GM18907 (cell line): ENCODE data around the gene PCED1B.

Experiments
- ATAC-seq: cut with Tn5 transposase; IDR thresholded peaks from one replicate; pipeline ENCODE4 v1.9.1; 2021; ENCODE audit warnings: mild to moderate bottlenecking, moderate library complexity; ENCODE audit not compliant: unreplicated experiment

PCED1B gene

GRCh38 chr12:47088021-47088944, 8.9 kb downstream of the PCED1B start:
- ATAC-seq = no peak

- ATAC-seq = no peak
Measured at GRCh38 chr12:47091009-47091408, 11.6 kb downstream of the PCED1B start.

DNA sequence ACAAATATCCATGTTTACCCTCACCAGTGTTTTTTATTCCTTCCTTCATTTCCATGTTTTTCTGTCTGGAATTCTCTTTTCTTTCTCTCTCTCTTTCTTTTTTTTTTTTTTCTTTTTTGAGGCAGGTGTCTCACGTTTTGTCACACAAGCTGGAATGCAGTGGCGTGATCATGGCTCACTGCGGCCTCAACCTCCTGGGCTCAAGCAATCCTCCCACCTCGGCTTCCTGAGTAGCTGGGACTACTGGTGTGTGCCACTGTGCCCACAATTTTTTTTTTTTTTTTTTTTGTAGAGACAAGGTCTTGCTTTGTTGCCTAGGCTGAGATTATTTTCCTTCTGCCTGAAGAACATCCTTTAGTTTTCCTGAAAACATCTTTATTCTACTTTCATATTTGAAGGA, 15.4 kb downstream of the PCED1B start:
- no peak for ATAC-seq

GRCh38 chr12:47095446-47096236, 16.2 kb downstream of the PCED1B start:
- ATAC-seq = no peak

GRCh38 chr12:47097276-47097896, 18.0 kb downstream of the PCED1B start:
- no peak for ATAC-seq

DNA sequence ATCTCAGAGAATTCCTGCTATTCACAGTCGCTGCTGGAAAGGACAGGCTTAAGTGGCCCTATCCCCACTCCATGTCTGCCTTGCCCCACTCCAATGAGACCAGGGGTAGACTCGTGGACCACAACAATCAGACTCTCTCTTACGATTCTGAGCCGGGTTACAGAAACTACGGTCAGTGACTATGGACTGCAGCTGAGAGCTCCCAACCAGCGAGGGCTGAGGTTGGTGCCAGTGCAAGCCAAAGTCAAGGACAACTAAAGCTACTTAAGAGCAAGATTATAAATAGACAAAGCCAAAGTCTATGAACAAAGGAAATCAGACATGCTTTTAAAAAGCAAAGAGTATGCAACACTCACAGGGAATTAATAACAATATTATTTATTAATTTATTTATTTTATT, 18.7 kb downstream of the PCED1B start:
- no peak for ATAC-seq

DNA sequence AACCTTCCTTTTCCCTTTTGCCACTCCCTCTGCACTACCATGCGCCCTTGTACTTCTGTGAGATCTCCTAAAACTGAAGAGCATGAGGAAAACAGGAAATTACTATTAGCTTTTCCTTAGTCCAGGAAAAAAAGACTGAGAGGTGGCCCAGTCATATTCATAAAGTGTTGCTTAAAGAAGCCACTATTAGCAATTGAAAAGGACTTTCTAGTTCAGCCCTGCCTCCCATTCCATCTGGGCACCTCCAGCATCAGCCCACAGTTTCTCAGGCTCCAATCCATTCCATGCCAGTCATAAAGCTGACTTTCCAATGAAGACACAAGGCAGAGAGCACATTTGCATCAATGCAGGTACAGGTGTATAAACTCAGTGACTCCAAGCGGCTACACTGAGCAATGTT, 20.2 kb downstream of the PCED1B start:
- ATAC-seq = no peak

GRCh38 chr12:47100160-47100559, 20.7 kb downstream of the PCED1B start:
- ATAC-seq = no peak

DNA sequence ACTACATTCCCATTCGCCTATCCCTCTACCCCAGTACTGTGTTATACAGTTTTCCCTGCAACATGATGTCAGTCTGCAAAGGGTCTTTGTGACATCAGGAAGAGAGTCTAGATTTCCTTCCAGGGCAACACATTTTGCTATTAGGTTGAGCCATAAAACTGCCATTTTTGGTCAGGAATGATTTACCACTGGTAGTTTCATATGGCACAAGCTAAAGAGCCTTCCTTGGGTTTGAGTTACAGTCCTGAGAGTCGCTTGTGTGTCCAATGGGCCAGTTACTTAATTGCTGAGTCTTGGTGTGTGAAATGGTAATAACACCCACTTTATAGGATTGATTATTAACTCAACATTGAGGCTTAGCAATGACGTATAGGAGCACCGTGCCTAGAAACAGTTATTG, 23.0 kb downstream of the PCED1B start:
- no peak for ATAC-seq

DNA sequence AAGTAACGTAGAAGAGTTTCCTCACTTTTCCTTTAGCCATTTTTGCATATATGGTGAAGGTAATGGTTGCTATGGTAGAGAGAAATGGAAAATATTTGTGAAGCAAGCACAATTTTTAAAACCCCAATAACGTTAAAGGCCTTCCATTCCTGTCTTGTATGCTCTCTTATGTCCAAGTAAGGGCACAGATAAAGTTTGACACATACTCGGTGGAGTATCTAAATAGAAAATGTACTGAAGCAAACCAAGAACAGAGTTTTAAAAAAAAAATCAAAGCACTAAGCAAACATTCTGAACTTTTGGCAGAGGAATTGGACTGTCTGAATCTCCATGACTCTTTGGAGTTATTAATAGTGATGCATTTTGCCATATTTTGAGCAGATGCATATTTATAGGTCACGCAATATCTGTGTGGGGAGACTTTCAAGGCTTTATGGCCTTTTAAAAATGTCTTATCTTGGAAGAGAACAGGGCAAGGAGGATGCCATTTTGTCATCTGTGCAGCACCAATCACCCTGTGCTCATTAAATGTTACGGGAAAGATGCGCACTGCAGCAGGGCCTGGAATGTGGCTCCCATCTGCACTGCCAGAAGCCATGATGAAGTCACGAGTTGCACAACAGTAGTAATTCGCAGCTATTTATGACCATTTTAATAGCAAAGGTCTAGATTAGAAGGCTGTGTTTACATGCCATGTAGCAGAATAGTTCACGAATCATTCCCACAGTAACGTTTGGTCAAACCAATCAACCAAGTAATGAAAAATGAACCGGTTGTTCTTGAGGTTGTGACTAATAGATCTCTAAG, 23.6 kb downstream of the PCED1B start:
- no peak for ATAC-seq

DNA sequence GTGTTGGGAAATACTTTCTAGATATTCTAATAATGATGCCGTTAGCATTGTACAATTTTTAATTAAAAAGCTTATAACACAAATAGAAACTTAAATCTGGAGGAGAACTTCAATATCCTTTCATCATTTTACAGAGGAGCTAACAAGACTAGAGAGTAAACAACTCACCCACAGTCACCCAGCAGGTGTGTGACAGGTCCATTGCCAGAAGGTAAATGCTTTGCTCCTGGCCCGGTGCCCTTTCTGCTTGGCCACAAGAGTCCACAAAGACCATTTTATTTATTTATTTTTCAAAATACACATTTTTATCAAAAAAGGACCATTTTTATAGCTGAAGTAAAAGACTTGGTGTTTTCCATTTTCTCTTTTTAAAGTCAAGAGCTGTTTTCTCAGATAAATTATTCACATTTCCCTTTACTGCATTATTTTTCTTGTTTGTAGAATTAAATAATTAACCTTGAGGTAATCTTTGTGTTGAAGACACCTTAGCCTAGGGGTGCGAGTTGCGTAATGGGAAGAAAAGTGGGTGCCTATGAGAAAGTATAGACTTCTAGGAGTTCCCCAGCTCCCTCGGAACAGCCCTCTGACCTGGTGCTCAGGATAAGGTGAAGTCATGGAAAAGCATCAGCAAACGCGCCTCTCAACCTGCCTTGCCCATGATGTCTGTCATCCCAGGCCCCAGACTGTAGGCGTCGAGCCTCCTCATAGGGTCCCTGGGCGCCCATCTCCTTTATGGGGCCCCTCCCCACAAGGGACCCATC, 26.7 kb downstream of the PCED1B start:
- ATAC-seq = no peak

- no peak for ATAC-seq
Measured at GRCh38 chr12:47107446-47107845, 28.0 kb downstream of the PCED1B start.

DNA sequence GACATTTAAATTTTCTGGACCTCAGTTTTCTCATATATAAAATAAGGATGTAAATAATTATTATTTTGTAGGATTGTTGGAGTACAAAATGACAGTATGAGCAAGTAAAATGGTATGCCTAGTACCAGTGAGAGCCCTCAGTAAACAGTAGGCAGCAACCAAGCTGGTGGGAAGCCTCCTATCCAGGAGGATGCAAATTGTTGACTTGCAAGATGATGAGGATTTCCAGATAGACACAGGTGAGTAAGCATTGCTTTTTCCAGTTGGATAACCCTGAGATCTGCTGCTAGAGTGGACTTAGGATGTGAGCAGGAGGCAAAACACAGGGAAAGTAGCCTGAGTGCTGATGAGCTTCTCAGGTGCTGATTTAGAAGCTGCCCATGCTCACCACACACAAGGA, 28.5 kb downstream of the PCED1B start:
- no peak for ATAC-seq

DNA sequence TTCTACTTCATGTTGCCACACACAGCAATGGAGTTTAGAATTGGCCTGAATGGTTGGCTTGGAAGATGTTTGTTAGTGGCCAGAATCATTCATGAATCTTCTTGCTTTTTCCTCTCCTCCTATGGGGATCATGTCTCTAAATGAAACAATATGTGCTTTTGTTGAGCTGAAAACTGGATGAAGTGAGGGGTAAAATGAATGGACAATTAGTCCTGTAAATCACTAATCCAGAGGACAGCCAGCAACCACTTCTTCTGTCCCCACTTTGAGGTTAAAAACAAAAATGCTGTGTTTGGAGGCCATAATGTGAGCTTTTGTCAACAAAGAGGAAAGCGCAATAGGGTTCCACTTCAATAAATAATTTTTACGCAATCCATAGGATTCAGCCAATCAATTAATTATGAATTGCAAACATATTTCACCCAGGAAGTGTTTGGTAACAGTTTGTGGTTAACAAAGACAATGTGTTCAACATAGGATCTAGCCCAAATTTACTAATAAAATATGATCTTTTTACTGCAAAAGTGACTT, 30.7 kb downstream of the PCED1B start:
- ATAC-seq = no peak

- ATAC-seq = no peak
Measured at GRCh38 chr12:47110718-47111391, 31.4 kb downstream of the PCED1B start.

DNA sequence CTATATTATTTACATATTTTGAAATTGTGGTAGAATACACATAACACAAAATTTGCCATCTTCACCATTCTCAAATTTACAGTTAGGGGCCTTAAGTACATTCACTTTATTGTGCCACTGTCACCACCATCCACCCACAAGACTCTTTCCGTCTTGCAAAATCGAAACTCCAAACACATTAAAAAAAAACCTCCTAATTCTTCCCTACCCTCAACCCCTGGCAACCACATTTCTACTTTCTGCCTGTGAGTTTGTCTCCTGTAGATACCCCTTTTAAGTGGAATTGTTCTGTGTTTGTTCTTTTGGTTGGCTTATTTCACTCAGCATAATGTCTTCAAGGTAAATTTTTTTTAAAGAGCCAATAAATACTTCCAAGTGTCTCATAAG, 32.0 kb downstream of the PCED1B start:
- ATAC-seq = no peak

- no peak for ATAC-seq
Measured at GRCh38 chr12:47111854-47112253, 32.4 kb downstream of the PCED1B start.

- no peak for ATAC-seq
Measured at GRCh38 chr12:47112679-47113078, 33.3 kb downstream of the PCED1B start.

- ATAC-seq = no peak
Measured at GRCh38 chr12:47114481-47114892, 35.1 kb downstream of the PCED1B start.
